Erythroblast (primary cell): ENCODE data around the gene SOAT2.

ENCODE experiments used
- GATA1 ChIP-seq: IDR thresholded peaks from 2 replicates; pipeline ENCODE4 v1.6.1; 2011; ENCODE audit warnings: low read depth, mild to moderate bottlenecking, control low read depth, low read length, moderate library complexity
- POLR2A ChIP-seq: IDR thresholded peaks from 2 replicates; pipeline ENCODE4 v1.6.1; 2011; ENCODE audit warnings: mild to moderate bottlenecking, low read length

- TF ChIP-seq POLR2A (no peak), GATA1 (no peak)
Measured at GRCh38 chr12:53161119-53161911, 58.0 kb downstream of the SOAT2 start.
